ENCODE measurements around the gene ABCG4.

ABCG4 gene

GRCh38 chr11:119209186-119209585 lies 60.3 kb downstream of the ABCG4 start:
- no peak for DNase-seq

- no peak for DNase-seq
Measured at GRCh38 chr11:119210050-119210449, 61.2 kb downstream of the ABCG4 start.

Measured in NCI-H69 (cell line).